Left renal pelvis (tissue), 4 donors: ENCODE measurements around the gene GRAP2. TPM values are rescaled to one million over a fixed set of nuclear protein-coding genes. Genes with fewer than 3 reads are reported as not detected.

Experiments used
- polyA plus RNA-seq, 4 donors: library from polyadenylated mRNA; unstranded; fragments of 120-200 nt; gene quantifications; one replicate each; pipeline ENCODE4 v1.2.1, GENCODE V29; 2013; ENCODE audit not compliant: insufficient read length in 4 of 4

GRAP2 gene
- polyA plus RNA-seq, 4 donors, result 0.43 to 1.1 (median 0.62) TPM

Other genes starting within 250 kb of the GRAP2 start
- not detected for gene ENTHD1, start 7.3 kb upstream of the GRAP2 start, polyA plus RNA-seq
- under 1 TPM in 2 of 4 donors, not detected in 2; 0.16 to 0.27 TPM for gene TMA7B, start 59.3 kb downstream of the GRAP2 start, polyA plus RNA-seq
- 1 to 10 TPM in 3 of 4 donors, under 1 TPM in 1; 0.53 to 3.6 (median 1.9) TPM for gene FAM83F, start 93.9 kb downstream of the GRAP2 start, polyA plus RNA-seq